Measurements from ENCODE around the gene SF3B3.
"Not testable (repeated sequence)": the region's sequence is repeated elsewhere in the genome, so short reads cannot be mapped to it uniquely, and the experiment has no call there.

SF3B3 gene

DNA sequence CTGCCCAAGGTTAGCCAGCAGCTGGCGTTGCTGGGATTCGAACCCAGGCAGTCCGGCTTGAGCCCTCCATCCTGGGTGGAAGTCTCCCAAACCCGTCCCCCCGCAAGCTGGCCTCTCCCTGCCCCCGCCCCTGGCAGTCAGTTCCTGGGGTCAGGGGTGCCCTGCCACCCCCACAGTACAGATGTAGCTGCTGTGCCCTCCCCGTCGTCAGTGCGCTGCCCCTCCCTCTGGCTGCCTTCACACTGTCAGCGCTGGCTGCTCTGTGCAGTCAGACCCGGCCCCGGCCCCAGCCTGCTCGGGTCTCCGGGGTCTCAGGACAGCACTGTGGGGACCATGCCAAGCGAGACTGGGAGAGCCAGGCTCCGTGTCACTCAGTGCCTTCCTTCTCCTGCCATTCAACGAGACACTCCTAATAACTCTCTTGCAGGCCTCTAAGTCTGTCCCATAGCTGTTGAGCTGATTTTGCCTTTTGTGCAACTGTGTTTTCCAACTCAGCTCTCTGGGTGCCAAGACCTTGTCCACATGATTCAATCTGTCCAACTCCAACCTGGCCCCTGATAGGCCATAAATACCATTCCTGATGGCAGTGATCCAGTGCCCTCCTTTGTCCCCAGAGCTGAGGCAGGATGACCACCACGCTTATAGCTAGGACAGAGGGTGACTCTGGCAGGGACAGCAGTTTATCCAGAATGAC lies 67.3 kb downstream of the SF3B3 start:
- no peak for DNase-seq

DNA sequence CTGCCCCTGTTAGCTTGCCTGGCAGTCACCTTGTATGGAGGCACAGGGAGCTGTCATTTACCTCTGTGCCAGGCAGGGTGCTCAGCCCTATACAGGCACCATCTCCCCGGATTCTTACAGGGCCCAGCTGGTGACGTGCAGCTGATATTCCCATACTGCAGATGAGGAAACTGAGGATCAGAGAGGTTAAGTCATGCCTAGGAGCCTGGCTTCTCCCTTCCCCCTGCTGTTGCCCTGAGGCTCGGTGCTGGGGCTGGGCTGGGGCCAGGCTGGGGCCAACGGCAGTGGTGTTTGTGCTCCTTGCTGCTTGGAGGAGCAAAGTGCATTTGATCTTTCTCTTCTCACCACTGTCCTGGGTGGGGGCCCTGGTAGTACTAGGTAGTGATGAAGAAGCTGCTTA lies 68.0 kb downstream of the SF3B3 start:
- DNase-seq = no peak

DNA sequence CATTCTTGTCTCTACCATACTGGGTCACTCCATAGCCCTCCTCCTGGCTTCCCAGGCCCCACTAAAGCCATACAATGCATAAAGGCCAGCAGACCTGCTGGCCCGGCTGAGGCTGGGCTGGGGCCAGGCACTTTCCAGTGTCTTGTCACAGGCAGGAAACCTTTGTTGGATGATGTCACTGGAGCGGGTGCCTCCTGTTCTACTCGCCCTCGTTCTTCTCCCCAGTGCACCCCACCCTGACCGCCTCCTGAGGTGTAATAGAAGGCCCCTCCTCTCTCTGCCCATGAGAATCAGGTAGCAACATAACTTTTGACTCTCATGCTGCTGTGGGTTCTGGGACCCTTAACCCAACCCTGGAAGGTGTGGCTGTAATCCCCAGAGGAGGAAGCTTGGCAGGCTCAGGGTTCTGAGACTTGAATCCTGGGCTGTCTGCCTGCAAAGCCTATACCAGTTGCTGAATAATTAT lies 68.5 kb downstream of the SF3B3 start:
- DNase-seq = no peak

DNA sequence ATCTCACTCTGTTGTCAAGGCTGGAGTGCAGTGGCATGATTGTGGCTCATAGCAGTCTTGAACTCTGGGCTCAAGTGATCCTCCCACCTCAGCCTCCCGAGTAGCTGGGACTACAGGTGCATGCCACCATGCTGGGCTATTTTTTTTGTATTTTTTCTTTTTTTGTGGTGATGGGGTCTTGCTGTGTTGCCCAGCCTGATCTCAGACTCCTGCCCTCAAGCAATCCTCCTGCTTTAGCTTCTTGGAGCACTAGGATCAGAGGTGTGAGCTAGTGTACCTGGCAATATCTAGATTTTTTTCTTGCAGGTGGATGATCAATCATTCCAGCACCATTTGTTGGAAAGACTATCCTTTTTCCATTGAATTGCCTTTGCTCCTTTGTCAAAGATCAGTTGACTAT lies 69.9 kb downstream of the SF3B3 start:
- no peak for DNase-seq

DNA sequence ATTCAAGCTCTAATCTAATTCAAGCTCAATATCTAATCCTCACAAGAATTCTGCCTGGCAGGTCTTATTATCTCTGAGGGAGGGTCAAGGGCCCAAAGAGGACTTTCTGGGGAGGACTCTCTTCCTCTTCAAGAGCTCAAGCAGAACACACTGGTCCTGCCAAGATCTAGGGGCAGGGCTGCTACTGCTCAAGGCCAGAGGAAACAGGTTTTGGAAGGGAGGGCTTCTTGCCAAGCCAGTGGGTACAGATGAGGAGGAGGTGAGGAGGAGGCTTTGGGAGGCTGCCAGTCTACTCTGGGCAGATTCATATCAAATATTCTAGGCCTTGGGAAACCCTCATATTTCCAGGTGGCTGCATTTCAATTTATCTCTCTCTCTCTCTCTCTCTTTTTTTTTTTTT lies 71.0 kb downstream of the SF3B3 start:
- DNase-seq = no peak

DNA sequence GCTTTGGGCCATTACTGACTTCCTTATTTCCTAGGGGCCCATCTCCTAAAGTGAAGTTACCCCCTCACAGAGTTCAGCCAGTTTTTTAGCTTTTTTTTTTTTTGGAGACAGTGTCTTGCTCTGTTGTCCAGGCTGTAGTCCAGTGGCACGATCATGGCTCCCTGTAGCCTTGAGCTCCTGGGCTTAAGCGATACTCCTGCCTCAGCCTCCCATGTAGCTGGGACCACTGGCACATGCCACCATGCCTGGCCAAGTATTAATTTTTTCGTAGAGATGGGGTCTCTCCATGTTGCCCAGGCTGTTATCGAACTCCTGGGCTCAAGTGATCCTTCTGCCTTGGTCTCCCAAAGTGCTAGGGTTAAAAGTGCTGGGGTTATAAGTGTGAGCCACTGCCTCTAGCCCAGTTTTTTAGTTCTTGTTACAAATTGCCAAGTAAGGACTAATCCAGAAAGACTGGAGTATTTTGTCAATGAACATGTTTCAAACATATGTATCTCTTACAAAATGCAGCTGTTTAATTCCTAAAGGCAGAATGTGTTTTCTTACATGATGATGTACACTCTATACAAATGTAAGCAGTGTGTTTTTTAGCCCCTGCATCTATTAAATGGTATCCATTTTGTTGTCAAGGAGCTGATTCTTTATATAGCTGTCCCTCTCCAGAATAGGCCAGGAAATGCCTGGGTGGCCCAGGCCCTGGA lies 73.7 kb downstream of the SF3B3 start:
- DNase-seq = no peak

DNA sequence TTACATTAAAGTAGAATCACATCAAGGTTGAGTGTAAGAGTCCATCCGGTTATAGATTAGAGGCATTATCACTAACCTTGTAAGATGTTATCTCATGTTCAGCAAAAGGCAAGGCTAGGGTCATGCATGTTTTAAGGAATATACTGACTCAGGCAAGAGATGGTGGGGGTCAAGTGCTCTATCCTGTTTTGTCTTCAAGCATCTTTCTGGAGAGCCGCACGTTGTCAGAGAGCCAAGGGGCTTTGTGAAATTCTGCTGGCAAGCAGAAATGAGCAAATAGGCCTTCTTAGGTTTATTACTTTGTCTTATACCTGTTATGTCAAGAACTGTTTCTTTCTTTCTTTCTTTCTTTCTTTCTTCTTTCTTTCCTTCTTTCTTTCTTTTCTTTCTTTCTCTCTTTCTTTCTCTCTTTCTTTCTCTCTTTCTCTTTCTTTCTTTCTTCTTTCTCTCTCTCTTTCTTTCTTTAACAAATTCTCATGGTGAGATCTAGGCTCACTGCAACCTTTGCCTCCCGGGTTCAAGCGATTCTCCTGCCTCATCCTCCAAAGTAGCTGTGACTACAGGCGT lies 75.4 kb downstream of the SF3B3 start:
- no peak for DNase-seq

DNA sequence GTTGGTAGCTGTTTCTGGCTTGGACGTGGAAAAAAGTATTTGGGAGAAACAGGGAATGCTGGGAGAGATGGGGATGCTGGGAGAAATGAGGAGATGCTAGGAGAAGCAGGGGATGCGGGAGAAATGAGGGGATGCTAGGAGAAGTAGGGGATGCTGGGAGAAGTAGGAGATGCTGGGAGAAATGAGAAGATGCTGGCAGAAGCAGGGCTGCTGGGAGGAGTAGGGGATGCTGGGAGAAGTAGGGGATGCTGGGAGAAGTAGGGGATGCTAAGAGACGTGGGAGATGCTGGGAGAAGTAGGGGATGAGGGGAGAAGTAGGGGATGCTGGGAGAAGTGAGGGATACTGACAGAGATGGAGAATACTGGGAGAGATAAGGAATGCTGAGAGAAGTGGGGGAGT lies 77.1 kb downstream of the SF3B3 start:
- DNase-seq = no peak

DNA sequence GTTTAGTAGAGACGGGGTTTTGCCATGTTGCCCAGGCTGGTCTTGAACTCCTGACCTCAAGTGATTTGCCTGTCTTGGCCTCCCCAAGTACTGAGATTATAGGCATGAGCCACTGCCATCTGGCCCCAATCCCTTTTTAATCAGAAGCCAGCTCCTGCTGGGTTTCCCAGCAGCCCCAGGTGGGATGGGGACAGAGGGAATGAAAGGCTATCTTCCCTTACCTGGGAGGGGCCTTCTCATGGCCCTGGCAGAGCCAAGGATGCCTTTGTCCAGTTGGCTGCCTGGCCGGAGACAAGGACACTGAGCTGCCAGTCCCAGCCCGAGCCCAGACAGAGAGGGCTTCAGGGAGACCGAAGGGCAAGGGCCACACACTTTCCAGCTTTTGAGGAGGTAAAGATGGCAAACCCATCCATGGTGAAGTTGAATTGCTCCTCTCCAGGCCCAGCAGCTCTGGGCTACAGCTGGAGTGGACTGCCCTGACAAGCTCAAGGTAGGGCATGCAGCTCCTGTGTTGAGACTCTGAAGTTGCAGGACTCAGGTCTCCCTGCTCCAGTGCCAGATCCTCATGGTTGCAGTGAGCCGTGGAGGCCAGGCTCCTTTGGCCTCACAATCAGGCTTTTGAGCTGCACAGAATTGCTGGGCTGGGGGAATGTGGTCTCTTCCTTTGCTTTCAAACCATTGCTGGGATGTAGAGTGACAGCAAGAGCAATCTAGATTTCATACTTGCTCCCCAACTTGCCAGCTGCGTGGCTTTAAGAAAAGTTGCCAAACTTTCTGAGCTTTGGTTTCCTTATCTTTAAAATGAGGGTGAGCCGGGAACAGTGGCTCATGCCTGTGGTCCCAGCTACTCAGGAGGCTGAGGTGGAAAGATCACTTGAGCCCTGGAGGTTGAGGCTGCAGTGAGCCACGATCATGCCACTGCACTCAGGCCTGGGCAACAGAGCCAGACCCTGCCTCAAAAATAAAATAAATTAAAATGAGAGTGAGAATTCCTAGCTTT lies 78.3 kb downstream of the SF3B3 start:
- no peak for DNase-seq

DNA sequence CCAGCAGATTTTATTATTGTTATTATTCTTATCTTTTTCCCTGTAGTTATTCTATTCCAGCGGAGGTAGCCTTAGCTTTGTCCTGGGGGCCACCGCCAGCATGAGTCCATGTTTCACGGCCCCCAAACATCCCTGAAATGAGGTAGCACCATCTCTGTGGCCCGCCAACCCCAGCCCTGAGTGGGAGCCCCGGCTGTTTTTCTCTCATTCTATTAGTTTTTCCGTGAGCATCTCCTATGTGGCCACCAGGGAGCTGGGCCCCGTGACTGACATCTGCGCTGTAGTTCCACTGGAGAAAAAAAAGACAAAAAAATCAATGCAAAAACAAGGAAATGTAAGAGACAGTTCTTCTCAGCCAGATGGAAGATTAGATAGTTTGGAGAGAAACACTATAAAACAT lies 79.2 kb downstream of the SF3B3 start:
- no peak for DNase-seq

DNA sequence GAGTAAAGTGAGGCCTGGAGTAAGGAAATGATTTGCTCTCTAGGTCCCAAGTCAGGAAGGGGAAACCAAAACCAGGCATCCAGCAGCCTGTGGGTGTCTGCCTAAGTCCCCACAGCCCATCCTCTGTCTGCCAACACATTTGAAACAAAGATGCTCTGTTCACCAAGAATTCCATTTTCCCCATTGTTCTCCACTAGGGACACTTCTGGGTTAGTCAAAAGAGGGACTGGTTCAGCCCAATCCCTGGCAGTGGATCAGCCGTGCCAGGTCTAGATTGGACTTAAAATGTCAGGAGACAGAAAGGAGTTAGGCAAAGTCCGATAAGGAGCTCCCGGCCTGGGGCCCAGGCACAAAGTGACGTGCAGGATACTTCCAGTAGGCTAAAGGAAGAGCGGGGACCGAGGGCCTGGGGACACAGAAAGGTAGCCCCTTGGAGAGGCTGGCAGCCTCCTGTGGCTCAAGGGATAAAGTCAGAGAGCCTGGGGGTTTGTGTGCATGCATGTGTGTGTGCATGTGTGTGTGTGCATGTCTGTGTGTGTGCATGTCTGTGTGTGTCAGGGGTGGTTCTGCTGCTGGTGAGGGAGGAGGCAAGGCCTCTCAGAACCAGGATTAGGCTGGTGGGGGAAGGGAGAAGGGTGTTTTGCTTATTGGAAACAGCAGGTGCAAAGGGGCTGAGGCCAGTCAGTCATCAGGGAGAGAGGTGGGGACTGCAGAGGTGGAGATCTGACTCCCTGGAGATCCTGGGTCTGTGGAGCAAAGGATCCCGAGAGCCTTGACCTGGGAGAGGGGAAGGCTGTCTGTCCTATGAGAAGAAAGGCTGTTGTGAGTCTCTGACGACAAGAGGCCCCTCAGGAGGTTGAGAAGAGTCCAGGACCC lies 81.0 kb downstream of the SF3B3 start:
- no peak for DNase-seq

DNA sequence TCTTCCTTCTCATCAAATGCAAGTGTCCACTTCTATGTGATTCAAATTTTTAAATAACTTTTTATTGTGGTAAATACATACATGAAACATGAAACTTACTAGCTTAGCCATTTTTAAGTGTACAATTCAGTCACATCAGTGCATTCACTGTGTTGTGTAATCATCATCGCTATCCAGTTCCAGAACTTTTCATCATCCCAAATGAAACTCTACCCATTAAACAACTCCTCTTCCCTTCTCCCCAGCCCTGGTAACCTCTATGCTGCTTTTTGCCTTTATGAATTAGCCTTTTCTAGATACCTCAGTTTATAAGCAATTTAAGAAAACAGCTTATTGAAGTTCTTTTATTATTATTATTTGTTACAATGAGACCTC lies 81.7 kb downstream of the SF3B3 start:
- no peak for DNase-seq

DNA sequence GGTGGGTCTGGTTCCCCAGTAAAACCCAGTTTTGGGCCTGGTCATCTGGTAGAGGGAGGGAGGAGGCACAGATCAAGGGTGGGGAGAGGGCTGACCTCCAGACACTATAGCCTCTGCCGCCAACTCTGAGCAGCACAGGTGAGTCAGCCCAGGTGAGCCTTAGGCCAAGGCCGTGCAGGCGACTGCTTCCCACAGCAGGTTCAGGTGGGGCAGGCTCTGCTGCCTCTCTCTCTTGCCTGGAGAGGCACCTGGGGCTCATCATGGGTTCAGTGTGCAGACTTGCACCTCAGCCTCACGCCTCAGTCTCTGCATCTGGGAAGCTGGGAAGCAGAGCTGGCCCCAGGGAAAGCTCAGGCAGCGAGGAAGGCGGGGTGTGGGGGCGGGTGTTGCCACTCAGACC lies 84.9 kb downstream of the SF3B3 start:
- no peak for DNase-seq

DNA sequence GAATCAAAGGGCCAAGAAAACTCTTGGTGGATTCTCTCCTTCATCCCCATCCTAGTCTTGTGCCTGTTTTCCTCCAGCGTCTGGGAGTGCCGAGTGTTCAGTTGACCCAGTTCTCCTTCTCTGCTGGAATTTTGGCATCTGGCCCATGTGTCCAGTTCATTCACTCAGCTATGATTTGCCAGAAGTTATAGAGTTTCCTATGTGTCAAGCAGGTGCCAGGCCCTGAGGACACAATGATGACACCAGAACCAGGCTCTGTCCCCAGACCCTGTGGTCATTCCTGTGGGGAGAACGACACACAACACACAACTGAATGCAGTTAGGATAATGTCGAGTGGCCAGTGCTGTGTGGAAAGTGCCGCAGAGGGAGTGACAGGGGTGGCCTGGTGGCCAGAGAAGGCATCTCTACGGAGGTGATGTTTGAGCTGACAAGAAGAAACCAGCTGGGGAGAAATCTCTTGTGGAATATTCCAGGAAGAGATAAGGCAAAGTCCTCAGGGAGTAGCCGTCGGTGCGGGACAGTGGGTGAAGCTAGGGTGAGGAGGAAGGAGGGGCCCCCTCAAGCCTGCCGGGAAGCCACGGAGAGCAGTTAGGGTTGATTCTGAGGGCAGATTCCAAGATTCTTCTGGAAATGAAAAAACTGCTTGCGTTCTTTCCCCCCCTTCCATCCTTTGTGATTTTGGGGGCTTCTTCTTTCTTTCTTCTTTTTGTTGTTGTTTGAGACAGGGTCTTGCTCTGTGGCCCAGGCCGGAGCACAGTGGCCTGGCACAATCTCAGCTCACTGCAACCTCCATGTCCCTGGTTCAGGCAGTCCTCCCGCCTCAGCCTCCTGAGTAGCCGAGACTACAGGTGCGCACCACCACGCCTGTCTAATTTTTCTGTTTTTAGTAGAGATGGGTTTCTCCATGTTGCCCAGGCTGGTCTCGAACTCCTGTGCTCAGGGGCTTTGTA lies 86.9 kb downstream of the SF3B3 start:
- no peak for DNase-seq

DNA sequence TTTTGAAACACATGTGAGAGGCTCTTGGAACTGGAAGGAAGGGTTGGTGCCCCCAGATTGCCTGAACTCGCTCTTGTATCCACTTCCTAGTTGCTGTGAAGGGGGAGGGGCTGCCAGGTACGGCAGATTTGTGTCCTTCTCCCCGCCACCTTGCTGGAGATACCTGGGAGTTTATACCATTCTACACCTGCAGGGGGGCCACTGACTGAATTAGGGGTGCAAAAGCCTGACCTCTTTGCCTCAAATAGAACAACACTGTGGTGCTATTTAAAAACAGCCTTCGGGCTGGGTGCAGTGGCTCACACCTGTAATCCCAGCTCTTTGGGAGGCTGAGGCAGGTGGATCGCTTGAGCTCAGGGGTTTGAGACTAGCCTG lies 87.6 kb downstream of the SF3B3 start:
- DNase-seq = no peak

DNA sequence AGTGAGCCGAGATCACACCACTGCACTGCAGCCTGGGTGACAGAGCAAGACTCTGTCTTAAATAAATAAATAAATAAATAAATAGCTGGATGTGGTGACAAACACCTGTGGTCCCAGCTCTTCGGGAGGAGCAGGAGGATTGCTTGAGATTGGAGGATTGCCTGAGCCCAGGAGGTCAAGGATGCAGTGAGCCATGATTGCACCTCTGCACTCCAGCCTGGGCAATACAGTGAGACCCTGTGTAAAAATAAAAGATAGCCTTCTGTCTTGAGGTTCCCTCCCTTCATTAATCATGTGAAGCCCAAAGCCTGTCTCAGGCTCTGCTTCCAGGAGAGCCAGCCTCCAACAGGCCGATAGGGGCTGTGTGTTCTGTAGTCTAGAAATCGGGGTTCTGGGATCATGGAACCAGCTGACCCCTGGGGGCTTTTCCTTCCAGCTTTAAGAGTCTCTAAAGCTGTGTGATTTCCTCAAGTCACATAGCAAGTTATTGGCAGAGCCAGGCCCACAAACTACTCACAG lies 88.2 kb downstream of the SF3B3 start:
- no peak for DNase-seq

DNA sequence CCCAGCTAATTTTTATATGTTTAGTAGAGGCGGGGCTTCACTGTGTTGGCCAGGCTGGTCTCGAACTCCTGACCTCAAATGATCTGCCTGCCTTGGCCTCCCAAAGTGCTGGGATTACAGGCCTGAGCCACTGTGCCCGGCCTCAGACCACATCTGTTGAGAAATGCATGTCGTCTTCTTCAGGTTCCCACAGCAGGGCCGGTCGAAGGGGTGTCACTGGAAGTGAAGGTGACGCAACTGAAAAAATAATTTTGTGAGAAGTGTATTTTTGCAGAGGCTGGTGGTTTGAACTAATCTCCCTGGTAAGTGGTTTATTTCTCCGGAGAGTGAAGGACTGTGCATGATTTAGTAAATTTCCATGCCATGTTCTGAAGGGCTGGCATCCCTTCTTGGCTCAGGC lies 89.3 kb downstream of the SF3B3 start:
- DNase-seq = no peak

DNA sequence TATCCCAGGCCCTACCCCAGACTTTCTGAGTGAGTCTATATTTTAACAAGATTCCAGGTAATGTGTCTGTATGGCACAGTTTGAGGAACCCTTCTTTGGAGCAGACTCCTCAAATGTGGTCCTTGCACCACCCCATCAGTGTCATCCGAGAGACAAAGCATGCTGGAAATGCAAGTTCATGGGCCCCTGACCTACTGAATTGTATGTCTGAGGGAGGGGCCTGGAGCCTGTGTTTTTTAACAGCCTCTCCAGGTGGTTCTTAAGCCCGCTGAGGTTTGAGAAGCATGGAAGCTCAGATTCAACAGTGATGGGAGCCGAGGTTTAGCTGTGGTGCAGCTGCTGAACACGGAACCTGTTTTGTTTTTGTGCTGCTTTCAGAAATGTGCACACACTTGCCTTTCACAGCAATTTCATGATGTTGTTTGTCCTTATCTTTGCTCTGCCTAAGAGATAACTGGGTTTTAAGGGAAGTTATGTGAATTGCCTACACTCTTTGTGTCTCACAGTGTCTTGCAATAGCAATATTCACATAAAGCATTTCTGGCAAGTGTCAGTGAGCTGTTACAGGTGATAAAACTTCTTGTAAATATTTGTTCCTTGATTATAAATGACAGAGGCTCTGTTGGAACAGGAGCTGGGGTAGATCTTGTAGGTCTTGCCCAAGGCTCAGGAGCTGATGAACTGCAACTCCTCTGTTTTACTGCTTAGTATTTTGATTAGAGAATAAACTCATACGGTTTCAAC lies 90.8 kb downstream of the SF3B3 start:
- no peak for DNase-seq

DNA sequence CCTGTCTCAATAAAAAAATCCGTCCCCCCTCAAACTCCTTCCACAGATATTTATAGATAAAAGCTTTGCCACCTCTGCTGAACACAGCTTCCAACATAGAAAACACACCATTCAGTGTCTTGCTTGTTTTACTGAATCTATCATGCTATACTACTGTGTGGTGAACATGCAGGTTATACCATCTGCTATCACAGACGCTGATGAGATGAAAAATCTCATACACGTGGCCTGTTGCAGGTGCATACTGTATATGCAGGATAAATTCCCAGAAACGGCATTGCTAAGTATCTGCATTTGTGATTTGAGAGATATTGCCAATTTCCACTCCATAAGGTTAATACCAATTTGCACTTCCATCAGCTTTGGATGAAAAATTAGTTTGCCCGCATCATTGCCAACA lies 92.3 kb downstream of the SF3B3 start:
- DNase-seq = no peak

DNA sequence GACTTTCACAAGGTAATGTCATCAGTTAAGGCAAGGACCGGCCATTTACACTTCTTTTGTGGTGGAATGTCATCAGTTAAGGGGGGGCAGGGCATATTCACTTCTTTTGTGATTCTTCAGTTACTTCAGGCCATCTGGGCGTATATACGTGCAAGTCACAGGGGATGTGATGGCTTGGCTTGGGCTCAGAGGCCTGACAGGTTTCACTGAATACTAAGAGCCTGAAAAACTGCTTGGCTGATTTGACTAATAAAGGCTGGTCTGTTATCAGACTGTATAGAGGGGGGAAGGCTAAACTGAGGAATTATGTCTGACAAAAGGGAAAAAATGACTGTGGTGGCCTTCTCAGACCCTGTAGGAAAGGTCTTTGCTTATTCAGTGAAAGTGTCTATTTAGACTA lies 98.2 kb downstream of the SF3B3 start:
- DNase-seq = not testable (repeated sequence)
